Measurements from ENCODE around the gene TCF15.
"Not testable (repeated sequence)": the region's sequence is repeated elsewhere in the genome, so short reads cannot be mapped to it uniquely, and the experiment has no call there.

Gene TCF15

DNA sequence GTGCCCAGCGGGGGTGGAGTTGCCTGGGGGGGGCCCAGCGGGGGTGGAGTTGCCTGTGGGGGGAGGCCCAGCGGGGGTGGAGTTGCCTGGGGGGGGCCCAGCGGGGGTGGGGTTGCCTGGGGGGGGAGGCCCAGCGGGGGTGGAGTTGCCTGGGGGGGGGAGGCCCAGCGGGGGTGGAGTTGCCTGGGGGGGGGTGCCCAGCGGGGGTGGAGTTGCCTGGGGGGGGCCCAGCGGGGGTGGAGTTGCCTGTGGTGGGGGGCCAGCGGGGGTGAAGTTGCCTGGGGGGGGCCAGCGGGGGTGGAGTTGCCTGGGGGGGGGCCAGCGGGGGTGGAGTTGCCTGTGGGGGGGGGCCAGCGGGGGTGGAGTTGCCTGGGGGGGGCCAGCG is 31.9 kb upstream of the TCF15 start:
- not testable (repeated sequence) for DNase-seq (ENCODE audit: low spot score)

- peak; percentile 87 for DNase-seq (ENCODE audit: low spot score)
Observed at GRCh38 chr20:641516-641875, 31.4 kb upstream of the TCF15 start.

DNA sequence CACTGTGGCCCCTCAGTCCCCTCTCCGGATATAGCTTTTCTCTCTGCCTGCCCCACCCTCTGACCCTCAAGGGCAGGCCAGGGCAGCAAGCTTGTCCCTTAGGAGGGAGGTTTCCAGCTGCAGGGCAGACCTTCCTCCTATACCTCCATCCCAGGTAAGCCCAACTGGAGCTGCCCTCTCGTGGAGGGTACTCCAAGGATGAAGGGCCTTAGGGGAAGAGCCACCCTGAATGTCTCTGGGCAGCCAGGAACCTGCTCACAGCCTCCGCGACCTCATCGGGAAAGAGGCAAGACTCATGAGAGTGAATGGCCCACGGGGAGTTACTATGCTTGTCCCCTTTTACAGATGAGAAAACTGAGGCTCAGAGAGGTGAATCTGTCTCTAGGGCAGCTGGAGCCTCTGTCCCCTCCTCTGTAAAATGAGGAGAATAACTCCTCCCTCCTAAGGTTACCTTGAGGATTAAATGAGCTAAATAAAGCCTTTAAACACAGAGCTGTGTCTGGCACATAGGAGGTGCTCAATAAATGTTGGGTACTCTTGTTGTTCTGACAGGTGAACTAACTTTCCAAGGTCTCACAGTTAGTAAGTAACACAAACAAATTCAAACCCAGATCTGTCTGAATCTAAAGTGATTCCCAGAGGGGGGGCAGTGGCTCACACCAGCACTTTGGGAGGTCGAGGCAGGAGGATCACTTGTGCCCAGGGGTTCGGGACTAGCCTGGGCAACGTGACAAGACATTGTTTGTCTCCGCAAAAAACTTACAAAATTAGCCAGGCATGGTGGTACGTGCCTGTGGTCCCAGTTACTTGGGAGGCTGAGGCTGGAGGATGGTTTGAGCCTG is 30.8 kb upstream of the TCF15 start:
- DNase-seq (ENCODE audit: low spot score) = no peak

DNA sequence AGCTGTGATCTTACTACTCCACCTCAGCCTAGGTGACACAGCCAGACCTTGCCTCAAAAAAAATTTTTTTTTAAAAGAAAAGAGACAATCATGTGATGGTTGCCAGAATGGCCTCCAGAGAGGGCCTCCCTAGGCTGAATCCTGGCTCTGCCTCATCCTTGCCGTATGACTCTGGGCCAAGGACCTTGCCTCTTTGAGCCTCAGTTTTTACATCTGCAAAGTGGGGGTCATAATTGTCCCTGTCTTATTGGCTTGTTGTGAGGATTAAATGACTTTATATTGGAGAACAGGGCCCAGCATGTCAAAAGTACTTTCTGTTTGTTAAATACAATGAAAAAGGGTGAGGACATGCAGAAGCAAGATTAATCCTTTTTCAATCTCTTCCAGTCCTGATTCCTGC is 28.5 kb upstream of the TCF15 start:
- DNase-seq (ENCODE audit: low spot score) = no peak

GRCh38 chr20:637559-637958 is 27.4 kb upstream of the TCF15 start:
- DNase-seq (ENCODE audit: low spot score) = no peak

DNA sequence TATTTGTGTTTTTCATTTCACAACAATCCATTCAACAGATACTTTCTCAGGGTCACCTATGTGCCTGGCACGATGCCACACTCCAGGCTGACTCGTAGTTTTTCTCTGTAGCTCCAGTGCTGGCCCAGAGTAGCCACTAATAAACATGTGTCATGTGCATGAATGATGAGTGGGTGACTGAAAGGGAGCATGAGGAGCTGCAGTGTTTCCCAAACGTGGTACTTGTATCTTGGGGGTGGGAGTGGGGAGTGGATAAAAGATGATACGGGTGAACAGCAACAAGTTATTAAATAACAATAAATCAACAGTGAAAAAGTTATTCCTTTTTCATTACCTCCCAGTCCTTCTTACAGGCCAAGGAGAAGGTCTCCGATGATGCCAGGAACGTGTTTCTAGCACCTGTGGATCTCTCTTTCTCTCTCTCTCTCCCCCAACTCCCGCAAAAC is 25.8 kb upstream of the TCF15 start:
- no peak for DNase-seq (ENCODE audit: low spot score)

DNA sequence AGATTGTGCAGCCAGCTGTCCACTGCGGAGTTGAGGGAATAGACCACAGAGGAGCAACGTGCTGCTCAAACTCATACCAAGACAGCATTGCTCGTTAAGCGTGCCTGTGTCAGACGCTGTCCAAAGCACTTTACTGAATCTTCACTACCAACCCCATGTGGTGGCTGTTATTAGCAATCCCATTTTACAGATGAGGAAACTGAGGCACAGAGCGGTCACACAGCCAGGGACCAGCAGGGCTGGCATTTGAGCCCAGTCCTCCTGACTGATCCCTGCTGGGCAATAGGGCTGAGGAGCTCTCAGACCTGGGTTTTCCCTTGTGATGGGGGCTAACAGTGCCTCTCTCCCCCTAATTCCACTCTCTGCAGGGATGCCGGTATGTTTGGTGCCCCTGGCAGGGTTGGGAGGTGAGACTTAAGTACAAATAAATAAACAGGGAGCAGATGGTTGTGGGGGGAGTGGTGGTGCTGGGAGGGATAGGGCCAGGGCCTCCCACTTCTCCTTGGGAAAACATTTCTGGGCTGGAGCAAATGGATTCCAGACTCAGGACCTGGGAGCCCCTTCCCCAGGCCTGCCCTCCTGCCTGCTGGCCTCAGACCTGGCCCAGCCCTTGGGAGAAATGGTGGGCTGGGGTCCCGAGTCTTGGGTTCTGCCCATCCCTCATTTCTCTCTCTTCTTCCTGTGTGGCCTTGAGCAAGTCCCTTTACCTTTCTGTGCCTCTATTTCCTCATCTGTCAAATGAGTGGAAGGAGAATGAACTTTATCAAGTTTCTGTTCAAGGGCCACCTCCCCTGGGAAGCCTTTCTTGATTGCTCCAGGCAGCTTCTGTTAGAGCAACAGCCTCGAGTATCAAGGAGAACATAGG is 25.2 kb upstream of the TCF15 start:
- DNase-seq (ENCODE audit: low spot score) = no peak

- DNase-seq (ENCODE audit: low spot score) = no peak
Observed at GRCh38 chr20:634148-634925, 24.2 kb upstream of the TCF15 start.

DNA sequence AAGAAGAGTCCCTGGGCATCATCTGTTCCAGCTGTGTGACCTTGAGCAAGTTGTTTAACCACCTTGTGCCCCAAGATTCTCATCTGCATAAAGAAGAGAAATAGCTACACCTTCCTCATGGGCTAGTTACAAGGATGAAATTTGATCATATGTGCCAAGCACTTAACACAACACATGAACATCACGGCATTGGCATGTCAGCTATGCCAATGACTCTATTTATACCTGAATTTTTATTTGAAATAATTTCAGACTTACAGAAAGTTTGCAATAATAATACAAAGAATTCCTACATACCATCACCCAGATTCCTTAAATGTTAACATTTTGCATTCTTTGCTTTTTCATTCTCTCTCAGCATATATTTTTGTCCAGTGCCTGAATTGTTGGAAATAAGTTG is 21.0 kb upstream of the TCF15 start:
- no peak for DNase-seq (ENCODE audit: low spot score)

DNA sequence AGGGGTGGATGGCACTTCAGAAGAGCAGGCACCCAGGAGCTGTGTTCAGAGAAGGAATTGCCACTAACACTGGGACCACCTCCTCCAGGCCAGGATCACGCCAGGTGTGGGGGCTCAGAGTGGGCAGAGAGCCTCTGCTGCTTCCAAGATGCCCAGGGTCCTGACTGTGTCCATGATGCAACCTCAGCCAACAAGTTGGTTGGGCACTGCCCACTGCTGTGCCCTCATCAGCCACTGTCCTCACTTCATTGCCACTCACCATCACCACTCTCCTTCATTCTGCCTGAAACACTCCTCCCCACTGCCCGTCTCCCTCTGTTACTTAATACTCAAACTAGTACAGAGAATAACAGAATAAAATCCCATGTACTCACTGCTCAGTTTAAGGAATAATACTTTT is 16.5 kb upstream of the TCF15 start:
- DNase-seq (ENCODE audit: low spot score) = no peak

- DNase-seq (ENCODE audit: low spot score) = no peak
Observed at GRCh38 chr20:625360-625932, 15.3 kb upstream of the TCF15 start.

- DNase-seq (ENCODE audit: low spot score) = no peak
Observed at GRCh38 chr20:623704-624103, 13.6 kb upstream of the TCF15 start.

- no peak for DNase-seq (ENCODE audit: low spot score)
Observed at GRCh38 chr20:623021-623420, 12.9 kb upstream of the TCF15 start.

DNA sequence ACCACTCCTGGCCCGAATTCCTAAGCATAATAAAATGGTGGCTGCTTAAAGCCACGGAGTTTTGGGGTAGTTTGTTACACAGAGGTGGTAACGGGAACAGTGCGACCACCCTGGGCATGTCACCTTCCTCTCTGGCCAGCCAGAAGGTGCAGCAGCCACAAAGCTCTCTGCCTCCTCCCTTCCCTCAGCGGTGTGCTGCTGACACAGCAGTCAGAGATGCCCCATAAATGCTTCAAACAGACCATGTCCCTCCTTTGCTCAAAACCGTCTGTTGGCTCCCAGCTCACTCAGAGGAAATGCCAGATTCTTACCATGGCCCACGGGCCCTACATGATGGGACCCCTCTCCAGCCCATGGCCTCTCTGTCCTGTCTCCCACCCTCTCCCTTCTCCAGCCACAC is 12.1 kb upstream of the TCF15 start:
- DNase-seq (ENCODE audit: low spot score) = no peak

- DNase-seq (ENCODE audit: low spot score) = no peak
Observed at GRCh38 chr20:621125-621756, 11.1 kb upstream of the TCF15 start.

DNA sequence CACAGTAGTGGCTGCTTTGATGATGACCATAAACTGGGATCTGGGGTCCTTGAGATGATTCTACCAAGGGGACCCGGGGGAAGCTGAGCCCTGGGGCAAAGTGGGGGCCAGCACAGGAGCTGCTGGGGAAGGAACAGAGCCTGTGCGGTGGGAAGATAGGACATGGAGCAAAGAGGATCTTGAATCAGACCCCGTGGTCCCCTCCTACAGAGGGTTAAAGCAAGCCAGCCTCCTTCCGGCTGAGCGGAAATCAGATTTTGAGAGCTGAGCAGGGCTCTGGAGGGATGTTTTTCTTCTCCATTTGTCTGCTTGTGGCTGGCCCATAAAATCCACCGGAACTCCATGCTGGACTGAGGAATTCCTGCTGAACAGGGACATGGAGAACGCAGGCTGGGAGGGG is 10.1 kb upstream of the TCF15 start:
- DNase-seq (ENCODE audit: low spot score) = no peak

- no peak for DNase-seq (ENCODE audit: low spot score)
Observed at GRCh38 chr20:618980-619379, 8.9 kb upstream of the TCF15 start.

- DNase-seq (ENCODE audit: low spot score) = no peak
Observed at GRCh38 chr20:617934-618690, 8.0 kb upstream of the TCF15 start.

DNA sequence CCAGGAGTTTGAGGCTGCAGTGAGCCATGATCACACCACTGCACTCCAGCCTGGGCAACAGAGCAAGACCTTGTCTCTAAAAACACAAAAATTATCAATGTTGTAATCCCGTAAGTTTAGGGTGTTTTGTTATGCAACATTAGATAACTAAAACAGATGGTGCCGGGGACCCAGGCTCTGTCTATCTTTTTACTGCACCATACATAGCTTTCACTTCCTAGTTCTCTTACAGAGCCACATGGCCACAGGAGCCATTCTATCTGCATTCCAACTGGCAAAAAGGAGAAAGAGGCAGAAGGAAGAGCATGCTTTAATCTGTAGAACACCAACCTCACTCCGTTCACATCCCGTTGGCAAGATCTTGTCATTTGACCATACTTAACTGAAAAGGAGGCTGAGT is 5.4 kb upstream of the TCF15 start:
- no peak for DNase-seq (ENCODE audit: low spot score)

DNA sequence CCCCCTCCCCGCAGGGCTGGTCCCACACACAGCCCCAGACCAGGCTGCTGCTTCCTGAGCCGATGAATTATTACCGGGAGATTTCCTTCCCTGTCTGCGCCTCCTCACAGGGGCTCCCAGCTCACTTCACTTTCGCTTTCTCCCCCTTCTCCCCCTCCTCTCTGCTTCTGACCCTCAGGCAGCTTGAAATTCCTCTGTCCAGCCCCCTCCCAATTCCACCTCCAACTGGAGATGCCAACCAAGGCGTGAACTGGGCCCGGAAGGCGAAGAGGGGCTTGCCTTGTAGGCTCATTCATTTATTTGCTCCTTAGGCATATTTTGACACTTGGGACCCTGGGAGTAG is 1.7 kb upstream of the TCF15 start:
- no peak for DNase-seq (ENCODE audit: low spot score)

Data from HuH-7.5 (cell line).